GM12875 (cell line): ENCODE data around the gene ENGASE.

Experiments used
- H3K4me3 ChIP-seq: one replicate; pipeline ENCODE4 v1.5.1; 2011; ENCODE audit warnings: low read depth, low read length, control low read depth
- TF ChIP-seq, protein P1 (sequence below): IDR thresholded peaks from 2 replicates; pipeline ENCODE4 v1.5.1; 2011; ENCODE audit warnings: low read depth, mild to moderate bottlenecking, control low read depth, inconsistent platforms, low read length, moderate library complexity, borderline replicate concordance; ENCODE audit not compliant: insufficient read depth

Gene ENGASE

GRCh38 chr17:79041041-79041570 is 33.5 kb upstream of the ENGASE start:
- TF ChIP-seq, protein P1, sequence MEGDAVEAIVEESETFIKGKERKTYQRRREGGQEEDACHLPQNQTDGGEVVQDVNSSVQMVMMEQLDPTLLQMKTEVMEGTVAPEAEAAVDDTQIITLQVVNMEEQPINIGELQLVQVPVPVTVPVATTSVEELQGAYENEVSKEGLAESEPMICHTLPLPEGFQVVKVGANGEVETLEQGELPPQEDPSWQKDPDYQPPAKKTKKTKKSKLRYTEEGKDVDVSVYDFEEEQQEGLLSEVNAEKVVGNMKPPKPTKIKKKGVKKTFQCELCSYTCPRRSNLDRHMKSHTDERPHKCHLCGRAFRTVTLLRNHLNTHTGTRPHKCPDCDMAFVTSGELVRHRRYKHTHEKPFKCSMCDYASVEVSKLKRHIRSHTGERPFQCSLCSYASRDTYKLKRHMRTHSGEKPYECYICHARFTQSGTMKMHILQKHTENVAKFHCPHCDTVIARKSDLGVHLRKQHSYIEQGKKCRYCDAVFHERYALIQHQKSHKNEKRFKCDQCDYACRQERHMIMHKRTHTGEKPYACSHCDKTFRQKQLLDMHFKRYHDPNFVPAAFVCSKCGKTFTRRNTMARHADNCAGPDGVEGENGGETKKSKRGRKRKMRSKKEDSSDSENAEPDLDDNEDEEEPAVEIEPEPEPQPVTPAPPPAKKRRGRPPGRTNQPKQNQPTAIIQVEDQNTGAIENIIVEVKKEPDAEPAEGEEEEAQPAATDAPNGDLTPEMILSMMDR = no peak

DNA sequence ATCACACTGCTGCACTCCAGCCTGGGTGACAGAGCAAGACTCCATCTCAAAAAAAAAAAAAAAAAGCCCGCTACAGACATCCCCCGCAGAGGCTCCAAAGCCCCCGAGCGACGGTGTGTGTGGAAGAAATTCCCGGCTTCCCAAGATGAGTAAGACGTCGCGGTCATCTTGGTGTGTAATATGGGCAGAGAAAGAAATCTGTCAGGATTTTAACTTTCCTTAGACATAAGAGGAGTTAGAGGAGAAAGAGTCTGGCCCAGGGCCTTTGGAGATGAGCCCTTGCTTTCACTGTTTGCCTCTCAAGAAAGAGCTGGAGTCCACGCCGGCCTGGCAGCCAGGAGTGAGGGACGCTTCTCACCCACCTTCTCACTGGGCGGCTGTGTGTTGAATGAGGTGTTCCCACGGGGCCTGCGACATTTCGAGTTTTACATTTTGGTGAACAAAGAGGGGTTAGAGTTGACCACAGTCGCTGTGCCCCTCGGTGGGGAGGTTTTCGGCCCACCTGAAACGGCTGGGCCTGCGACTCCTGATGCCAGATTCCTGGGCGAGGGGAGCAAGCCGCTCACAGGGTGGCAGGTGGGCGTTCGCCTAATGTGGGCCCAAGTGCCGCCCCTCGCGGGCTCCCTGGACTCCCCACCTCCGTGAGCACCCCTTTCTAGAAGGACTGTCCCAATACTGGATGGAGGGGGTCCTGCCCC is 32.8 kb upstream of the ENGASE start:
- TF ChIP-seq, protein P1 = no peak
- no peak overlapping the region for H3K4me3 ChIP-seq

More at GRCh38 chr17:79041041-79041570, 33.5 kb upstream of the ENGASE start:
- no peak overlapping the region for H3K4me3 ChIP-seq

- TF ChIP-seq, protein P1 = peak; percentile 94
- no peak overlapping the region for H3K4me3 ChIP-seq
Measured at GRCh38 chr17:79042421-79043190, 32.0 kb upstream of the ENGASE start.

GRCh38 chr17:79043191-79043930 is 31.3 kb upstream of the ENGASE start:
- TF ChIP-seq, protein P1 = no peak
- no peak overlapping the region for H3K4me3 ChIP-seq

DNA sequence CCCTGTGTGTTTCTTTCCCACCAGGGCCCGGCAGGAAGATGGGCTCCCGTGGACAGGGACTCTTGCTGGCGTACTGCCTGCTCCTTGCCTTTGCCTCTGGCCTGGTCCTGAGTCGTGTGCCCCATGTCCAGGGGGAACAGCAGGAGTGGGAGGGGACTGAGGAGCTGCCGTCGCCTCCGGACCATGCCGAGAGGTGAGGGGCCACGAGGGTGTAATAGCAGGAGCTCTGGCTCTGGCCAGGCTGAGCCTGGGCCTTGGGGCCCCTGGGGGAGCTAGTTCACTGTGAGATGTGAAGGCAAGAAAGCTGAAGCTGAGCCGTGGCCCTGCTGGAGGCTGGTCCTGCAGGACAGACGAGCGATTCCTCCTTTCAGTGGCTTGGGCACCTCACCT is 30.7 kb upstream of the ENGASE start:
- TF ChIP-seq, protein P1 = no peak

DNA sequence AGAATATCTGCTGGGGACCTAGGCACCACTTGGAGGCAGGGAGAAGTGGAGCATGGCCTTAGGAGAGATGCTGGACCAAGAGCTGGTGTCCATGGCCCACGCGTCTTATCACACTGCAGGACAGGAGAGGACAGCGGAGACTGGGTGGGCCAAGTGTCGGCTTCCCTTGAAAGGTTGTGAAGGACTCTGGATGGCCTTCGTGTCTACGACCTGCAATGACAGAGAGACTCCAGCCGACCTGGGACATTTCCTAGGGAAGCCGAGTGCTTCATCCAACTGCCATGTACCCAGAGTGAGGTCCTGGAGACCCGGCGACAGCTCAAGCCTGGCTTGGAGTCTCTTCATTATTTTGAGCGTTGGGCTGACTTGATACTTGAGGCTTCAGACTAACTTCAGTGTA is 30.2 kb upstream of the ENGASE start:
- no peak overlapping the region for H3K4me3 ChIP-seq
- TF ChIP-seq, protein P1 = no peak

More for the DNA sequence above, 30.7 kb upstream of the ENGASE start:
- no peak overlapping the region for H3K4me3 ChIP-seq
